Embryonic facial prominence (tissue), 1 donor: Measurements from ENCODE around the gene POLDIP2.

Source experiments
- DNase-seq: peaks from one replicate; pipeline ENCODE4 v3.0.0-alpha.2; 2016; ENCODE audit errors: extremely low spot score

POLDIP2 gene

GRCh38 chr17:28317099-28317965, 40.0 kb downstream of the POLDIP2 start:
- no peak for DNase-seq

GRCh38 chr17:28315846-28316705, 41.3 kb downstream of the POLDIP2 start:
- DNase-seq: no peak

GRCh38 chr17:28313841-28314240, 43.5 kb downstream of the POLDIP2 start:
- DNase-seq: no peak

- no peak for DNase-seq
These were observed 50.3 kb downstream of the POLDIP2 start for GRCh38 chr17:28306954-28307401.

- DNase-seq: no peak
These were observed 58.9 kb downstream of the POLDIP2 start for GRCh38 chr17:28298449-28298848.
